NCI-H774 (cell line): ENCODE measurements around the gene IRS1.

Experiments
- DNase-seq: peaks from one replicate; lab custom pipeline; 2025; lab: John Stamatoyannopoulos, UW

Gene IRS1

DNA sequence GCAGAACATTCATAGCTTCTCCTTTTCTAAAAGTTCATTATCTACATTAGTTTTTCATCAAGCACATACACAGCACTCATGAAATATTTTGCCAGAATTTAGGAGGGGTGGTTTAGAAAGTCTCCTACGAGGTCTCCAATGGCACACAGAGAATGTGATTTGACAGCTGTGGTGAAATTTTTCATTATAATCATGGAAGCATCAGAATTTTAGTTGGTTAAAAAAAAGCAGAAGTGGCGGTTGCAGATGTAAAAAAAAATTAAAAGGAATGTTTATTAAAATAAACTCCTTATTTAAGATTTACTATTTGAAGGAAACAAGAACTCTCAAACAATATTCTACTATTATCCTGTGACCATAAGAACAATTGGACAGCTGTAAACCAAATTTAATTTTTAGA lies 25.4 kb upstream of the IRS1 start:
- no peak for DNase-seq

DNA sequence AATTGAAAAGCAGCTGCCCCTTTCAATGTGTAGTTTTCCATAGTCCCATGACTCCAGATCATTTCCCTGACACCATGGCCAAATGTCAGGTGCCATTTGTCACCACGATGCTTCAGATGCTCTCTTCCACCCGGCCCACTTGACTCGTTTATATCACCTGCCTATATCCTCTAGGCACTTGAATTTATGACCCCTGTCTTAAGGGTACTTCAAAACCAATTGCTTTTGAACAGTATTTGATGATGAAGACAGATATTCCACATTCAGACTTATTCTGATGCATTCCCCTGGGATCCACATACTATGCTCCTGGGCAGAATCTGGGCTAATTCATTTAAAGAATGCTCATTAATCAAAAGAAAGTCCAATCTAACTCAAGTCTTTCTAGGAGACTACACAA lies 19.3 kb upstream of the IRS1 start:
- DNase-seq: no peak

DNA sequence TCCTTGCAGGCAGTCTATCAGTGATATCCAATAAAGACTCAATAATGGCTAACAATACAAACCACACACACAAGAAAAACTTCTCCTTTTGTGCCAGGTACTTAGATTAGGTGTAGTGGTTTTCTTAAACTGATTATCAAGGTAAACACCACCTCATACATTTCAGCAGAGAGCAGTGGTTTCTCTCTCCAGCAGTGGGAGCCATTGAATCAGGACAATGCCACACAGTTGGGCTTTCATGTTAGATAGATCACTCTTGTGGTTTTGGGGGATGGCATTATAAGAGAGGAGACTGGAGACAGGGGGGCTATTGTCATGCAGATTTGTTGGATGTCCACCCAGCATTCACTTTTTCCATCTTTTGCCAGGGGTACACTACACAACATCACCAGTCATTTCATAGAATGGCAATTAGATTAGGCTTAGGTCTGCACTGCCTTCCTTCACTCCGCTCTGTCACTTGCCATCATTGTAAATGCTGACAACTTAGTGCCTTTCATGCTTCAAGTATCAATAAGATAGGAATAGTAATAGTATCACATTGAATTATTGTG lies 13.6 kb upstream of the IRS1 start:
- no peak for DNase-seq

DNA sequence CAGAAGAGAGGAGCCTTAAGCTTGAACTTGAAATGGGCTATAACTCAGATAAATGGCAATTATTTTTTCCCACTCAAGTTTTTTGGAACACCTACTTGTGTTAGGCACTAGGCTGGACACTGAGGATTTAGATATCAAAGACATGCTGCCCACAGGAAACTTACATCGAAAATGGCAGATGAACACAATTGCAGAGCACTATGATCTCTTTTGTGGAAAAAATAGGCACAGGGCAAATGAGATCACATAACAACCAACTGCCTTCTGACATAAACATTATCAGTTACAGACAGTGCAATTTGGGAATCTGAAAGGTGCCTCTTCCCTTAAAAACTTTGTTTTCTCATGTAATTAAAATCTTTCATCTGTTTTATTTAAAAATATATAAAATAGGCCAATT lies 3.8 kb upstream of the IRS1 start:
- DNase-seq: no peak

DNA sequence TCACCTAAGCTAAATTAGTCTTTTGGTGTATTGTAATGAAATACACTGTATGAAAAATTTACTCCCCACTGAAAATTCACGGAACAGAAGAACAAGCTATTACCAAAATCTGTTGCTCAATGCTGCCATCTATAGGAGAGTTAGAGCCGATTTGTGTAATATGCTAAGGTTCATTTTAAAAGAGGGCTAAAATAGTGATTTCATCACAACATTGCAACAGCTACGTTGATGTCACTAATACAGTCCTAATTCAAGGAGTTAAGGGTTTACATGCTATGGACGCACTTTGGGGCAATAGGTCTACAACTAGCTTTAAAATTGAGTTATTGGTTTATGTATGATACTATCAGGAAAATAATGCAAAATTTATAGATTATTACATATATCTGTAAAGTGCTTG lies 3.0 kb upstream of the IRS1 start:
- DNase-seq: peak; percentile 68

DNA sequence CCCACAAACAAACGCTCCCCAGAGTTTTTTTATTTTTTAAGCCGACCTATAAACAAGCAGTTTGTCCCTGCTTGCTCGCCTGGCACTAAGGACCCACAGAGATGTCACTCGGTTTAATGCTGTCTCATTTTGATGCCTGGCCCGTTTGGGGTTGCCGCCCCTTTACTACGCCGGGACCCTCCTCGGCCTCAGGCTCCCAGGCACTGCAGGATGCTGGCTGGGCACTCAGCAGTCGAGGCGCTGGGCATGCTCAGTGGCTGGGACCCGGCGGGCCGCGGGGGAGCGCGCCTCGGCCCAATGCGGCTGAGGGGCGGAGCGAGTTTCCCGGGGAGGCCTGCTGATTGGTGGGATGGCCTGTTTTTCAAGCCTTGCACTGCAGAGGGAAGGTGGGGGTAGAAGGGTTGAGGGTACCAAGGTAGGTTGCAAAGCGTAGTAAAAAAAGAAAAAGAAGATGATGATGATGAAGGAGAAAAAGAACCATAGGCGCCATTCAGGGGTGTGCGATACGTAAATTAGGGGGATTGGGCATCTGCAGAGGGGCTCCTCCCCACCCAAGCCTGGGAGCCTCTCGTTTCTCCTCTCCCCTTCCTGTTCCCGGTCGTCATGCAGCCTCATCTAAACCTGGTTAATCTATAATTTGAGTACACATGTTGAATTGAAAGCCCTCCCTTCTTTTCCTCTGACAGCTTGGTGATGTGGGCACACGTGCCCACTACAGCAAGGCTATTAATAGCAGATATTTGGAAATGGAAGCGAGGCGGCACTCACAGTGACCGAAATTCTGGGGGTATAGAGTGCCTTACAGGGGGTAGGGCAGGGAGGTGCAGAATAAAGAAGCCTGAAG lies 1.5 kb upstream of the IRS1 start:
- peak; percentile 87 for DNase-seq

DNA sequence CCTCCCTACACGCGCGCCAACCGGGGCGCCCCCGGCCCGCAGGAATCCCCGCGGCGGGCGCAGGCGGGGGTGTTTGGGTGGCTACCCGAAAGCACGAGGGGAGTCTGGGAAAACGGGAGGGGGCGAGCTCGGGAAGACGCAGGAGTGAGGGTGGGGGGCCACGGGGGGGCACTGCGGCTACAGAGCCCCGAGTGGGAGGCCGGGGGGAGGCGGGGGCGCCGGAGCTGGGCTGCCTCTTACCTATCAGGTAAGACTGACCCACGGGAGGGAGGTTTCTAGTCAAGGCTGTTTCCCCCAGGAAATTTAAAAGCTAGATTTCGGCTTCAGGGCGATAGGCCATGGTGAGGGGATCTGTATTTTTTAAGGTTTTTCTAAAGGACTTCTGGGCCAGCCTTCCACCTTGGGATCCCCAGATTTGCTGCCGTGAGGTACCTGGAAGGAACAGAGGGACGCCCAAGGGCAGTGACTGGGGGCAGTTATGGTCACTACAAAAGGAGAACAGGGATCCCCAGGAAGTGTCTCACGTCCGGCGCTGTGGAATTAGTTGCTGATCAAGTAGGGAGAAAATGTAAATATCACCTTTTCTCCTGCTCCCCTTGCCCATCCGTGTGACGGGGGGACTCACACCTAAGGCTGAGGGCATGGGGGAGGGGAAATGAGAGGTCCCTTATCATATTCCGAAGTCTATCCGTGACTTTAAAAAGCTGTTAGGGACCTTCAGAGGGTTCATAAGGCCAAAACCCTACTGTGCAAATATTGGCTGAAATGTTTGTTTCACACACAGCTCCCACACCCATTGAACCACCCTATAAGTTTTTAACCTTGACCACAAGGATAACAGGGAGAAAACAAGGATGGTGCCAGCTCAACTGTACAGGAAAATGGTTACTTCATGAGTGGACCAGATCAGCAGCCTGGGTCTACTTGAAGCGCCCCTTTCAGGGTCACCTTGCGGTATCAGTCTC lies 638 bp upstream of the IRS1 start:
- no peak for DNase-seq

DNA sequence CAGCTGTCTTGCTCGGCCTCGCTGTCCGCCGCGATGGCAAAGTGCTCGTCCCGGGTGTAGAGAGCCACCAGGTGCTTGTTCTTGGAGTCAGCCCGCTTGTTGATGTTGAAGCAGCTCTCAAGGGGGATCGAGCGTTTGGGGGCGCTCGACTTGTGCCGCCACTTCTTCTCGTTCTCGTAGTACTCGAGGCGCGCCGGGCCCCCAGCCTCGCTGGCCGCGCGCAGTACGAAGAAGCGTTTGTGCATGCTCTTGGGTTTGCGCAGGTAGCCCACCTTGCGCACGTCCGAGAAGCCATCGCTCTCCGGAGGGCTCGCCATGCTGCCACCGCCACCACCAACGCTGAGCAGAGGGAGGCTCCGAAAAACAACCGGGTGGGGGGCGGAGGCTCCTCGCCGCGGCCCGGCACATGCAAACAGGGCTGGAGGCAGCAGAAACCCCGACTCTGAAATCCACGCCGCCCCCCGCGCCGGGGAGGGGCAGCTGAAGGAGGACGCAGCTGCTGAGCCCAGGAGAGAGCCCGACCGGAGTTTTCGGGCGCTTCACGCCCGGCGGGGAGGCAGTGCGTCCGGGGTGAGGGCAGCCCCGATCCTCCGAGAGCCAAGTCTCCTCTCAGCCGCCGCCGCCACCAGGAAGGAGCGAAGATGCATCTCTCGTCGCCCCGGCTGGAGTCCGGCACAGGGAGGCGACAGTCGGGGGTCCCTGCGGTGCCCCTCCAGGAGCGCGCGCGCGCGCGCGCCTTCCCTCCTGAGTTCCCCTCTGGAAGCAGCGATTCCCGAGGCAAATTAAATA lies 1.0 kb downstream of the IRS1 start:
- no peak for DNase-seq

DNA sequence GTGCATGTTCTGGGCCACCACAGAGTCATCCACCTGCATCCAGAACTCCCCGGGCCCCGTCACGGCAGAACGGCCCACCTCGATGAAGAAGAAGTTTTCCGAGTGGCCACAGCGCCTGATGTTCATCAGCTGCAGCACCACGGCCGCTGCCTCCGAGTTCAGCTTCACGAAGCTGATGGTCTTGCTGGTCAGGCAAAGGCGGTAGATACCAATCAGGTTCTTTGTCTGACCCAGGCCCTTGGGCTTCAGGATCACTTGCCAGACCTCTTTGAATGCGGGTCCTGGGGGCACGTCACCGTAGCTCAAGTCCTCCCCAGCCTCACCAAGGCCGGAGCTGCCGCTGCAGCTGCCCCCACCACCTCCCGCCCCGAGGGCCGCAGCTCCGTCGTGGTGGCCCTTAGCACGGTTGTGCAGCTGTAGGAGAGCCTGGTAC lies 1.6 kb downstream of the IRS1 start:
- DNase-seq: no peak

DNA sequence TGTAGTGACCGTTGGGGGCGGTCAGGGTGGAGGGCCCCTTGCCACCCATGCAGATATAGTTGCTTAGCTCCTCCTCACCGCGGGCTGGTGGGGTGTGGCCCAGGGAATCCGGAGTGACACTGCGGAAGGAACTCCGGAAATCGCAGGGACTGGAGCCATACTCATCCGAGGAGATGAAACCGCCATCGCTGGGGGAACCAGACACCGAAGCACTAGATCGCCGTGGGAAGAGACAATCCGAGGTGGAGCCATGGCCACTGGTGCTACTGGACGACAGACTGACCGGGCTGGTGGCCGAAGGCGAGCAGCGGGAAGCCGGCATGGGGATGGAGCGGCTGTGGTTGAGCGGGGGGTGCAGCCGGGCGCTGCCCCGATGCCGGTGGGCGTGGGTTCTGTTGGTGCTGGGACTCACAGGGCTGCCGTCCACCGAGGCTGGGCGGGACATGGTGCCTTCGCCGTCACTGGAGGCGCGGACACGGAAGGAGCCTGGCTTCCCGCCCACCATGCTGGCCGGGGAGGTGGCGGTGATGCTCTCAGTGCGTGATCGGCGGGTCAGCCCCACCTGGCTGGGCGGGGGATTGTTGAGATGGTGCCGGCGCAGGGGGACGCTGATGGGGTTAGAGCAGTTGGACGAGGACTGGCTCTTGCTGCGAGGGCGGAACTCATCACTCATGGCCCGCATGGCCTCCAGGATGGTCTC lies 2.2 kb downstream of the IRS1 start:
- no peak for DNase-seq

DNA sequence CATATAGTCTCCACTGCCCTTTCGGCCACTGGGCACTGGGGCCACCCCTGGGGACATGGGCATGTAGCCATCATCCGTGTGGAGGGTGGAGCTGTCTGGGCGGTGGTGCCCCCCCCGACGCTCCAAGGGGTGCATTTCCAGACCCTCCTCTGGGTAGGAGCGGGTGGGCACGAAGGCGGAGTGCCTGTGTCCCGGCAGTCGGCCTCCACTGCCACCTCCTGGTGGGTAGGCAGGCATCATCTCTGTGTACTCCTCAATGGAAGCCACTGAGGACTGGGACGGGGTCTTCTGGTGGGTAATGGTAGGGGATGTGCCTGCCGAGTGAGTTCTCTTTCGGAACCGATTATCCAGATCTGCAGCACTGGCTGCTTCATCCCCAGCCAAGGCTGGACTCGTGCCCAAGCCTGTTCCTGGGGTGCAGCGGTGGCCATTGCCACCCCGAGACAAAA lies 2.8 kb downstream of the IRS1 start:
- no peak for DNase-seq

DNA sequence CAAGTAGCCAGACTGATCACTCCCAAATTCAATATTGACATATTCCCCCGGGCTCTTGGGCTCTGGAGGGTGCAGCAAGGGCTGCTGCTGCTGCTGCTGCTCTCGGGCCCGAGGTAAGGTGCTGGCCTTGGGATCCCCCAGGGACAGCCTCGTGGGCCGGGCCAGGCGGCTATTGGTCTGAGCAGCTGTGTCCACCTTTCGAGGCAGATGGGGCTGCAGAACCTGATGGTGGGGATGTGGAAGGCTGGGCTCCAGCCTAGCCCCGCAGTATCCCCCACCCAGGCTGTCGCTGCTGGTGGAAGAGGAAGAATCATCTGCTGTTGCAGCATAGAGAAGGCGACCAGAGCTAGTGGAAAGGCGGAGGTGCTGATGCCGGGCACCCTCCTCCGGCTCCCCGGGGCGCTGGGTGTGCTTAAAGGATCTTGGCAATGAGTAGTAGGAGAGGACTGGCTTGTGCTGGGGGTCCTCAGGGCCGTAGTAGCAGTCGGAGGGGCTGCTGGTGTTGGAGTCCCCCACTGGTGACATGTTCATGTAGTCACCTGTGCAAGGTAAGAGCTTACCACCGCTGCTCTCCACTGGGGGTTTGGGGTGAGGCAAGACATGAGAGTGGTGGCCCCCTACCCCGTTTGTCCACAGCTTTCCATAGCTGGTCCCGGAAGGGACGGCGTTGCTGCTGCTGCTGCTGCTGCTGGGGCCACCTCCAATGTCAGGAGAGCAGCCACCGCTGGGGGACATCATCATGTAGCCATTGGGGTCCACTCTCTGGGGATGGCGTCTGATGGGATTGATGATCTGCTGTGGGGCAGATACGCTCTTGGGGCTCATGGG lies 3.4 kb downstream of the IRS1 start:
- no peak for DNase-seq

DNA sequence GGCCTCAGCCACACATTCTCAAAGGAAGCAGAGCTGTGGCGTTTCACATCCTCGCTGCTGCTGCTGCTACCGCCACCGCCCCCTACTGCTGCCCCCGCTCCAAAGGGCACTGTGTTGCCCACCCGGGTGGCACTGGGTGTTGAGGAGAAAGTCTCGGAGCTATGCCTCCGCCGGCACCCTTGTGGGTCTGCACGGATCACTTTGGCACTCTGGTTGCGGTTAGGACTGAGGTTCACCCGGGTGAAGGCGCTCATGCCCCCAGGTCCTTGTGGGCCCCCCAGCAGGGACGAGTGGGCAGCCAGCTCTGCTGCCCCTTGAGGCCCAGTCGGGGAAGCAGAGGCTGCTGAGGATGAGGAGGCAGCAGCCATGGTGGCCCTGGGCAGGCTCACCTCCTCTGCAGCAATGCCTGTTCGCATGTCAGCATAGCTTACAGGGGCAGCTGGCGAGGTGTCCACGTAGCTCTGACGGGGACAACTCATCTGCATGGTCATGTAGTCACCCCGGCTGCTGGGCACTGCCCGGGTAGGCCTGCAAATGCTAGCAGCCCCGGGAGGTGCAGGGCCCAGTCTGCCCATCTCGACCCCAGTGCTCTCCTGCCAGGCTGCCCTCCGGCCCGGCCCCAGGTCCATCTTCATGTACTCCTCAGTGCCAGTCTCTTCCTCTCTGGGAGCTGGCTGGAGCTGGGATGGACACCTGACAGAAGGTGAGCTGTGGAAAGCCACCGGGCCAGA lies 4.2 kb downstream of the IRS1 start:
- DNase-seq: no peak

DNA sequence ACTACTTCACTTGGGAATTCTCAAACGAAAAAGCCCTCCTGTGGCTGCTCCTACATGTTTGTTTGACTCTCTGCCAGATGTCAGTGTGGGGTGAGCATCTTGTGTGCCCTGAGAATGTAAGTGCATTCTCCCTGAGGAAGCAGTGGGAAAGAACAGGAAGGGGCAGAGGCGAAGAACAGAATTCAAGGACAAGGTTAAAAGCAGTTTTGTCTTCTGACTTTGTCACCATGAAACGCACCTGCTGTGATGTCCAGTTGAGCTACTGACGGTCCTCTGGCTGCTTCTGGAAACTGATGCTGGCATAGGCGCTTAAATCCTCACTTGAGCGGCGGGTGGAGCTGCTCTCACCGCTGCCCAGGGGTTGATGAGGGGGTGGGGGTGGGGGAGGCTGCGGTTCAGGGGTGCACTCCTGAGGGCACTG lies 4.9 kb downstream of the IRS1 start:
- DNase-seq: no peak

DNA sequence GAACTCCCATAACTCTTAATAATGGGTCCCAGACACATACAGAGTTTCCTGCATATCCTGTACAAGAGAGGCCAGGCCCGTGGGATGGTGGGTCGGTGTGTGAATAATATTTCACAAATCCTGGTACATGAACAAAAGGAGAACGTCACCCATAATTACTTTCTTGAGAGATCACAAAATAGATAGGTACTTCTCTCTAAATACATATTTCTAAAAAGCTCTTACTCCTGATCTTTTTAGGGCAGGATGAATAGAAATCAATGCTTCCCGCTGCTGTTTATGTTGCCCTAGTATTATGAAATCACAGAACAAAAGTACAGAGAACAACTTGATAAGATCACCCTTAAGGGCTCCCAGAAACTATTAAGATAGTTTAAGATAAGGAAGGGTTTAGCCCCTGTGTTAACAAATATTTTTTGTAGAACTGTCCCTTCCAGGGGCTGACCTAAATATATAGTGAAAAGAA lies 5.4 kb downstream of the IRS1 start:
- DNase-seq: no peak

DNA sequence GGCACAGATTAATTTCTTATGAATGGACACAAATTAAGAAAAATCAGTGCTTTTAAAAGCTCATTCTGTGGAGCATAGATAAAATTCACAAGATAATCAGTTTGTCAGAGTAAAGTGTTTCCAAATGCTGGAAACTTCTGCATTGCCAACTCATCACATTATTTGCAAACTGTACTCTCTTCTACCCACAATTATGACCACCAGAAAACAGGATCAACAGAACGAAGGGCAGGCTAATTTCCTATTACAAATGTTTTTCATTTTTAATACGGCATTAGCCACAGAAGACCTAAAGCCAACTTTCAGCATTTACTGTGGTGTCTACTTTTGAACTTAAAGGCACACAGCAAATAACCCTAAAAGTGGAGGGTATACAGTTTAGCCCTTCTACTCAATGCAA lies 6.0 kb downstream of the IRS1 start:
- DNase-seq: no peak

DNA sequence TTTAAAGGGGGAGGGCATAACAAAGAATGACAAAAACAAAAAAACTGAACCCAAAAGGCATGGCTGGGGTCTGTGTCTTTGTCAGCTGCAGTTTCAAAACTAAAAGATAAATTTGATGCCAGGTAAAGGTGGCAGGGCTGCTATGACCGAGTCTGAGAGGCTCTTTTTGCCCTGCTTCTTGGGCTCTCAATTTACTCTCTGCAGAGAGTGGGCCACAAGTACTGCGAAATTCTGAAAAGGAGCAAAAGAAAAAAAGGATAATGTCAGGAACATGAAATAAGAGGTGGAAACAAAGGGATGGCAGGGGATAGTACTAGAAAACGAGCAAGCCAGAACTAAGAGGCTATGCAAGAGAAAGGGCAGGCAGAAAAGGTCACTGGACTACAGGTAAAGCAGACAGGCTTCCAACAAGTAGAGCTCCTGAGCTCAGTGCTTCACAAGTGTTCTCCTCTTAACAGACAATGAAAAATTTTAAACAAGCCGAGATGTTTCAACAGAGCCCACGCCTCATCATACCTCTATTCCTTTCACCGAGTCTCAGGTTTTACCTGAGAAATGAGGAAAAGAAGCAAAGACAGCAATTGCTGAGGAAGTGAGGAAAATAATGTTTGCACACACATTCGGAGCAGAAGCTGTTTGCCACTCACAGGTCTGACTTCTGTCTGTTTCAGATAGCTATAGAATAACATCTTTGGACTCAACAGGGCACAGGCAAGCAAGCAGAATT lies 7.3 kb downstream of the IRS1 start:
- no peak for DNase-seq

DNA sequence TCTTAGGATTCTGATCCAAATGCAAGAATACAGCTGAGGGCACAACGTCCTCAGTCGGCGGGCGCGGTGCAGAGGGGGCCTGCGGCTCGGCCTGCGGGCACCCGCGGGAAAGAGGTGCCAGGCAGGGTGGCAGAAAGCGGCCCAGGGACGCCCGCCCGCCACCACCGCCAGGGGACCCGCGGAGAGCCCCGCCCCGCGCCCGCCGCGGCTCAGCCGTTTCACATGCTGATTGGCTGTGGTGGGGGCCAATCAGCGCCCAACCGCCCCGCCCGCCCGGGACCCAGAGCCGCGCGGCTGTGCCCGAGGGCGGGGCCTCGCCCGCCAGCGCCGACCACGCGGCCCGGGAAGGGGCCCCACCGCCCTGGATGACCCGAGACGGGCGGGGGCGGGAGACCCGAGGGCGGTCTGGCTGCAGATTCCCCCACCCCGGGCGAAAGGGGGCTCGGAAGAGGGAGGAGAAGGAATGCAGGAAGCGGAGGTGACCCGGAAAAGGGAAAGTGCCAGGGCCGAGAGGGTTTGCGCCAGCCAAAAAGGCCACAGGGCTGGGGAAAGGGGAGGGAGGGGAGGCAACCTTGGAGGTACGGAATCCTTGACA lies 8.0 kb downstream of the IRS1 start:
- DNase-seq: peak; percentile 82
